Testis (tissue), 2 donors: ENCODE results near the gene DGKH.

Experiments used
- CTCF ChIP-seq, 3 experiments: fragments of 450-650 bp in 2 of 3; fragments of 200-600 bp in 1 of 3; sonication (generic) in 1 of 3; IDR thresholded peaks; one replicate each; pipeline ENCODE4 v1.5.1; 2016 to 2019; ENCODE audit warnings: antibody characterized with exemption in 3 of 3, mild to moderate bottlenecking in 2 of 3, moderate library complexity in 1 of 3
- POLR2A ChIP-seq: fragments of 450-650 bp; IDR thresholded peaks from one replicate; pipeline ENCODE4 v1.6.1; 2017; ENCODE audit warnings: antibody characterized with exemption, mild to moderate bottlenecking, moderate library complexity

- TF ChIP-seq CTCF (IDR thresholded peaks at IDR 0.05), result no peak
- TF ChIP-seq POLR2A, result no peak
Observed at GRCh38 chr13:42083138-42083770, 34.8 kb downstream of the DGKH start.
